Activated CD4-positive, alpha-beta T cell treated with anti-CD3 and anti-CD28 coated beads for 24 hours (primary cell): Measurements from ENCODE around the gene MGLL.

Source experiments
- DNase-seq, 2 donors: peaks; one replicate each; pipeline ENCODE4 v3.0.0-alpha.2; 2020; ENCODE audit warnings: low read depth in 2 of 2

MGLL gene

GRCh38 chr3:127814325-127814781, 8.0 kb downstream of the MGLL start:
- no peak for DNase-seq

GRCh38 chr3:127812151-127812550, 10.2 kb downstream of the MGLL start:
- DNase-seq = no peak

GRCh38 chr3:127811717-127812116, 10.6 kb downstream of the MGLL start:
- DNase-seq = no peak

- no peak for DNase-seq
Measured at GRCh38 chr3:127809611-127810010, 12.7 kb downstream of the MGLL start.

- no peak for DNase-seq
Measured at GRCh38 chr3:127809211-127809610, 13.1 kb downstream of the MGLL start.

GRCh38 chr3:127808197-127808596, 14.1 kb downstream of the MGLL start:
- no peak for DNase-seq

GRCh38 chr3:127805026-127805753, 17.1 kb downstream of the MGLL start:
- no peak for DNase-seq

- DNase-seq = no peak
Measured at GRCh38 chr3:127804141-127804540, 18.2 kb downstream of the MGLL start.

GRCh38 chr3:127803619-127804018, 18.7 kb downstream of the MGLL start:
- DNase-seq = no peak

GRCh38 chr3:127802606-127803005, 19.7 kb downstream of the MGLL start:
- DNase-seq = no peak

- DNase-seq = no peak
Measured at GRCh38 chr3:127801731-127802313, 20.5 kb downstream of the MGLL start.

GRCh38 chr3:127800508-127800907, 21.8 kb downstream of the MGLL start:
- DNase-seq = no peak

GRCh38 chr3:127799476-127800222, 22.7 kb downstream of the MGLL start:
- DNase-seq = no peak

- DNase-seq = no peak
Measured at GRCh38 chr3:127798716-127799115, 23.6 kb downstream of the MGLL start.

- DNase-seq = no peak
Measured at GRCh38 chr3:127796831-127797150, 25.5 kb downstream of the MGLL start.

- no peak for DNase-seq
Measured at GRCh38 chr3:127796045-127796830, 26.1 kb downstream of the MGLL start.

- DNase-seq = no peak
Measured at GRCh38 chr3:127794972-127795371, 27.3 kb downstream of the MGLL start.

- DNase-seq = no peak
Measured at GRCh38 chr3:127794402-127794801, 27.9 kb downstream of the MGLL start.

- DNase-seq = no peak
Measured at GRCh38 chr3:127792541-127793292, 29.6 kb downstream of the MGLL start.

- DNase-seq = no peak
Measured at GRCh38 chr3:127791221-127791913, 30.9 kb downstream of the MGLL start.

GRCh38 chr3:127790882-127791183, 31.5 kb downstream of the MGLL start:
- no peak for DNase-seq
